ENCODE results near the gene ROGDI.

The ROGDI gene, protein sequence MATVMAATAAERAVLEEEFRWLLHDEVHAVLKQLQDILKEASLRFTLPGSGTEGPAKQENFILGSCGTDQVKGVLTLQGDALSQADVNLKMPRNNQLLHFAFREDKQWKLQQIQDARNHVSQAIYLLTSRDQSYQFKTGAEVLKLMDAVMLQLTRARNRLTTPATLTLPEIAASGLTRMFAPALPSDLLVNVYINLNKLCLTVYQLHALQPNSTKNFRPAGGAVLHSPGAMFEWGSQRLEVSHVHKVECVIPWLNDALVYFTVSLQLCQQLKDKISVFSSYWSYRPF

DNA sequence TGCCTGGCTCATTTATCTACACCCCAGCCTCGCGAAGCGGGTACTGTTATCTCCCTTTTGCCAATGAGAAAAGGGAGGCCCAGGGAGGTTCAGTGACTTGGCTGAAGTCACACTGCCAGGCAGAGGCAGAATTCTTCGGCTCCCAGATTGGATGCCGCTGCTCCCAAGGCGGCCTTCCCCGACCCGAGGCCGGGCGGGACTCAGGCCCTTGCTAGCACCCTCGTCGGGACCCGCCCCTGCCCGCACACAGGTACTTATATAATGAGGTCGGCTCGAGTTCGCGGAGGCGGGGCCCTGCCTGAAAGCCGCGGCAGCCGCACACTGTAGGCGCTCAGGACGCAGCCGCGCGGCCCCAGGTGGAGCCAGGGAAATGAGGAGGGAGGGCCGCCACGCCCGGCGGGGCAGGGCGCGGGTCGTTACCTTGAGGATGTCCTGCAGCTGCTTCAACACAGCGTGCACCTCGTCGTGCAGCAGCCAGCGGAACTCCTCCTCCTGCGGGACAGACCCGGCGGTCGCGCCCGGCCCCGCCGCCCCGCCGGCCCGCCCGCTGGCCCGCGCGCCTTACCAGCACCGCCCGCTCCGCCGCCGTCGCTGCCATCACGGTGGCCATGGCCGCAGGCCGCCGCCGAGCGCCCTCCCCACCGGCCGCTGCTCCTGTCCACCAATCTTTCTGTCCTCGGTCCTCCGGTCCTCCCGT is at the start of gene ROGDI:
Gene ROGDI (minus strand): TSS at position 672 of the 697 bp plus-strand sequence. CDS start 62 bp downstream, at position 610.
- peak; percentile 88 to 90 for DNase-seq

DNA sequence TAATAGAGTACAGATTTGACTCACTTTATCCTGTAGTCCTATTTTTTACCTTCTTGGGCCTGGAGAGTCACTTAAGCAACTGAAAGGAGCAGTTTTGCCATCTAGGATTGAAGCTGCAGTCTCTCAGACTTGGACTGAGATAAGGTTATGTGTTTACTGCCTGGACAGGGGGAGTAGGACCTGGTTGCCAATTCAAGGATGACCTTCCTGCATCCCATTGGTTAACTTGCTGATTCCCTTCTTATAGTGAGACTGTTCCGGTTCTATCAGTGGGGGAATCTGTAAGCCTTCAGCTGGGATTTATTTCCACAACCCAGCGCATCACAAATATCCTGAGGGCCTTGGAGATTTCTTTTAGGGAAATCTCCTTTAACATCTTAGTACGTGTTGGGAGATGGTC is 47.8 kb upstream of the ROGDI start:
- no peak for DNase-seq

DNA sequence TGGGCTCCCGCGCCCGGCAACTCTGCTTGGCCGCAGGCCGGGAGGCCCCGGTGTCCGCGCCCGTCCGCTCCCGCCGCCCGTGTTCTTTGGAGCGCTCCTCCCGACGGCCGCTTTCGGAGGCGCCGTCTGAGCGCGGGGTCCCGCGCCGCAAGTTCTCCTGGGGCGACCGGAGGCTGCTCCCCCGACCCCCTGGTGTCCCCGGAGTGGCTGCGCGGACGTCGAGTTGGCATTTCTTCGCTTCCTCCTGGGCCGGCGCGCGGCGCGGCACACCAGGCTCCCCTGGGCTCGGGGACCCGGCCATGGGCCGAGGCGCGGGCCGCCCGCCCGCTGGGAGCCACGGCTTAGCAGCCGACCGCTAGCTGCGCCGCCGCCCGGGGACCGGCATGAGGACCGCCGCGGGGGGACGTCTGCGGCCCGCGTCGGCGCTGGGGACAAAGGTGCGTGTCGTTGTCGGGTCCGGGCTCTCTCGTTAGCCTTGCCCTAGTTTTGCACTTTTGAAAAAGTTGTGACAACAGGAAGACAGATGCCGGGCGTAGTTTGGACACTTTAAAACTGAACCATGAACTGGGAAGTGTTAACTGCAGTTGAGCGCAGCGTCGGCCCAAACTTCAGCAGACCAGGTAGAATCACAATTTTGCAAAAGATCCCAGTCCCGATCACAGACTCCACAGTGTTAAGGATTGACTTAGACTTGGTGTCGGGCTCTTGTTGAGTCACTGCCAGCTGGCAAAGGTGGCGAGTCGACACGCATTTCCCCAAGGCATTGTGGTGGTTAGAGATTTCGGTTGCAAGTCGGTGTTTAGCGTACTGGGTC is 45.5 kb upstream of the ROGDI start:
- peak; percentile 20 to 42 for DNase-seq

DNA sequence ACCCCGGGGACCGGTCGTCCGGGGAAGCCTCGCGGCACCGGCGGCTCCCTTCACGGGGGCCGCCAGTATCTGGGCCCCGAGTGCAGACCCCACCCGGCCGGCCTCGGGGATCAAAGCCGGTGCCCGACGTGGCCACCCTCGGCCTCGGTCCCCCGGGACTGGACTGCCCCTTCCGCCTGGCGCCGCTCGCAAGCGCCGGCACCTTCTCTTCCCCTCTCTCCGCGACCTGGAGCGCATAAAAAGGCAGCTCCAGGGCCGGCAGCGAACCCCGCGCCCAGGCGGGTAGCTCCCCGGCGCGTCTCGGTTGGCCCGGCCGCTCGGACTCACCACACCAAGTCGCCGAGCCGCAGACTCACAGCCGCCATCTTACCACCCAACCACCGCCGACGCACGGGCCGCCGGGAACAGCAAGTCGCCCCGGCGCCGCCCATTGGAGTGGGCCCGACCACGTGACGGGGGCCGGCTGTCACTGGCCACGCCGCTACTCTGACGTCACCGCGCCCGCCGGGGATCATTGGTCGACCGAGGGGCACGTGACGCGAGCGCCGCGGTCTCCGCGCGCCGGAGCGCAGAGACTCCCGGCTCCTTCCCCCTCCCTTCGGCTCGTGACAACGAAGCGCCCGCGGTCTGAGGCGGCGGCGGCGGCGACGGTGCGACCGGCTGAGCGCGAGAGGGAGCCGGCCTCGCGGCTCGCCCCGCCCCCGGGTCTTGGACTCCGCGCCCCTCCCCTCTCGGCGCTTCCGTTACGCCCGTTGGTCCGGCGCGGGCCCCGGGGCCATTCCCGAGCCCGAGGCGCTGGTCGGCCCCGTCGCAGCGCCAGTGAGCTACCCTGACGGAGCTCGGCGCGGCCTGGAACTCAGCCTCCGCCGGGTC is 44.7 kb upstream of the ROGDI start, which contains the start of the genes GLYR1 and UBN1:
Gene GLYR1 (minus strand): TSS at position 388 of the 873 bp plus-strand sequence. CDS start 23 bp downstream, at position 365.
Gene UBN1 (plus strand): TSS at position 581 of the 873 bp plus-strand sequence. CDS start 5,437 bp downstream, outside the sequence.
- DNase-seq = peak; percentile 98 to 99

DNA sequence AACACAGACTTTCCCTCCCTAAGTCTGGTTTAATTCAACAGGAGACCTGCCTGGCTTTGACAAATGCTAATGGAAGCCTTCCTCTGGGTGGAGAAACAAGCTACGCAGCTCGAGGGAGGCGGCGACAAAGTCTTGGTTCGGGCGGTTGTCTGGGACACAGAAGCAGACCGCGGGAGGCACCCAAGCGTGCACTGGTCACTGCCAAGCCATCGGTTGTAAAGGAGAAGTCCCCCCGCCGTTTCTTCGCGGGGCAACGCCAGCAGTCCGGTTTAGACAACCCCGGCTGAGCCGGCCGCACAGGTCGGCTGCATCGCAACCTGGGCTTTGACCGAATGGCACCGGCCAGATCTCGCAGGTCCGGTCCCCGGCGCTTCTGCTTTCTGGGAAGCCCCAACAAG is 44.1 kb upstream of the ROGDI start:
- DNase-seq = peak; percentile 12 to 22

DNA sequence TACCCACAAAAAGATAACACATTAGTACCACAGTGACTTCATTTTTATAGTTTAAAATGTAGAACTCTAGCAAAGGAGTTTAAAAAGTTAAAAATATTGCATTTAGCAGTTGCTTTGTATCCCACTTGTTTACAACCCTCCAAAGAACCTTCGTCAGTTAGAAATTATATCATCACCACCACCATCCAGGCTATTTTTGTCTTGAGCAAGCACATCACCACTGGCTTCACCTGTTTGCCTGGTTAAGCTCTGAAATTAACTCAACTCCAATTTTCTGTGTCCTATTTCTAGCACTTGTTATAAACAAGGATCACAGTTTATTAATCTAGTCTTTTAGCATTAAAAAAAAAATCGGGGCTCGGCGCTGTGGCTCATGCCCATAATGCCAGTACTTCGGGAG is 38.6 kb upstream of the ROGDI start:
- no peak for DNase-seq

DNA sequence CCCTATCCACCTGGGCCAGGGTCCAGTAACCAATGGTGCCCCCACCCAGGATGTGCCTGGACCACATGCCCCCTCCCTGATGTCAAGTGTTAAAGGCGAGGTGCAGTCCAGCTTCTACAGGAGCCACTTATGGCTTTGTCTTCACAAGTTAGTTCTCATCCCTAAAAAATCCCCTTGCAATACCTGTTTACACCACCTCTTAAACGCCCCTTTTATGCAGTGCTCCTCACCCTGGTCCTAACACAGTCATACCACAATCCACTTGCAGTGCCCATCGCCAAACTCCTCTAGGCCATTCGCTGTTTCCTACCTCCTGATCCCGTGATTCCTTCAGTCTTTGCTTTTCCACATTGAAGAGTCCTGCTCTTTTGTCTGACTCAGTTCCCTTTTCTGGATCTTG is 37.5 kb upstream of the ROGDI start:
- DNase-seq = no peak

DNA sequence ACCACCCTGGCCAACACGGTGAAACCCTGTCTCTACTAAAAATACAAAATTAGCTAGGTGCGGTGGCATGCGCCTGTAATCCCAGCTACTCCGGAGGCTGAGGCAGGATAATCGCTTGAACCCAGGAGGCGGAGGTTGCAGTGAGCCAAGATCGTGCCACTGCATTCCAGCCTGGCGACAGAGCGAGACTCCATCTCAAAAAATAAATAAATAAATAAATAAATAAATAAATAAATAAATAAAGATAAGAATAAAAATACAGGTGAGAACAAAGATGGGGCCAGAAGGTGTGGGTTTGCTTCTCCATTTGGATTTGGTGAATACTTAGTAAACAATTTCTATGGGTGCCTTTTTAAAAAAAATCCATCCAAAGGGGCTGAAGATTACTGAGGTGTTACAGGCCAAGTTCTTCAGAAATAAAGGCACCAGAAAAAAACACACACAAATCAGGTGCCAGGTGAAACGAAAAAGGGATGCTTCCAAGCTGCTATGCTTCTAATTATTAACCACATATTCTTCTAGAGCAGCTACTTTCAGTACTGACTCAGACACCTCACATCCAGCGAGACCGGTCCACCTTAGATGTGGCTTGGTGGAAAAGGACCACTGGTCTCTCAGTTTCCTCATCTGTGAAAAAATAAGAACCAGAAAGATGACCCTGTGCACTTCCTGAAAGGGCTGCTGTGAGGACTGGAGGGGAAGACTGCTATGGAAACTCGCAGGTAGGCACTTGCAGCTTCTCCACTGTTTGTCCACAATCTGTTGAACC is 35.5 kb upstream of the ROGDI start:
- DNase-seq = no peak

DNA sequence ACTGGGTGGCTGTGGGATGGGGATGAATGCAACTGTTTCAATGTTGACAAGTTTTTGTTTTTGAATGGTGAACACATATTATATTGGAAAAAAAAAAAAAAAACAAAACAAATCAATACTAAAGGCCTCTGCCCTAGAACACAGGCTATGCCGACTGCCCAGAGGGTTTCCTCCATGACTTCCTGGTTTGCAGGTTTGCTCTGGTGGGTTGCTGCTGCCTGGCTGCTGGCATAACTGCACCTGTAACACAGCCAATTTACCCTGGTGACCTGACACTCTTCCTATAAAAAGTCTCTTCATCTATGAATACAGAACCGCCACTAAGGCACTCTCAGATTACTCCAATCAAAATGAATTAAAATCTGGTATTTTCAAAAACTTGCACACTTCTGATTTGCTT is 34.3 kb upstream of the ROGDI start:
- no peak for DNase-seq

DNA sequence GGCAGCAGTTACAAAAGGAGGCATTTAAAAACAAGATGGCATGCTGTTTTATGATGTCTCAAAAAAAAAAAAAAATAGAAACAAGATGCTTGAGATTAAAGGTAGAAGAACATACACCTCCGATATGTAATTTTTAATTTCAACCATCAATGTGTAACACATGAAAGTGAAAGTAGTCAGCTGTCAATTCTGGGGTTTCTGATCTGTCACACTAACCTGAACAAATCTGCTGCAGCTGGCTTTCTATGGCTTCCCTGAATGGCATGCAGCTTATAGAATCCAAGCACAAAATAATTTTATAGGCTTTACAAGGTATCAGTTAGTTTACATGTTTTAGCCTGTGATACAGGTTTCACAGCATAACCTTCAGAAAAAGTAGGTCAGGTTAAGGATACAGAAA is 31.2 kb upstream of the ROGDI start:
- DNase-seq = no peak

DNA sequence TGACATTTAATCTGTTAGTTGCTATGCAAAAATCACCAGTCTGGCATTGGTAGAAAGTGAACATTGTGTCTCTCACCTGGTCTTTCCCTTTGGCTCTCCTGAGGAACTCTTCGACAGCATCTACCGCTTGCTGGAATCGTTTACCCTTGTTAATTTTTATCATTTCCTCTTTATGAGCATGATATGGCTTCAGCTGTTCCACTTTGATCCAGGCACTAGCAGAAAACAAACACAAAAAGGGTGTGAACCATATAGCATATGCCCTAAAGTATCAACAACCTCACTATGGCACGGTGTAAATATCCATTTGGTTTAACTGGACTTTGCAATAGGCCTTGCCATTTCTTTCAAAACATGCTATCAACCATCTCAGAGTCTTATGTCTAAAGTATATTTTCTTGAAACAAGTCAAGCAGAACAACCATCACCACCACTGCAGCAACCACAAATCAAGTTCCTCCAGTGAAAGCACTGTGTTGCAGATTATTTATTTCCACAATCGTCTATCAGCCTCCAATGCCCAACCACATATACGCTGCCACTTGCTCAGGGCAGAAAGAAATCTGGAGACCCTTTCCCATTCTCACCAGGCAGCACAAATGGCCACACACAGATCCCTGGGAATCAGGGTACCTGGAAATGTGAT is 30.4 kb upstream of the ROGDI start:
- DNase-seq = no peak

DNA sequence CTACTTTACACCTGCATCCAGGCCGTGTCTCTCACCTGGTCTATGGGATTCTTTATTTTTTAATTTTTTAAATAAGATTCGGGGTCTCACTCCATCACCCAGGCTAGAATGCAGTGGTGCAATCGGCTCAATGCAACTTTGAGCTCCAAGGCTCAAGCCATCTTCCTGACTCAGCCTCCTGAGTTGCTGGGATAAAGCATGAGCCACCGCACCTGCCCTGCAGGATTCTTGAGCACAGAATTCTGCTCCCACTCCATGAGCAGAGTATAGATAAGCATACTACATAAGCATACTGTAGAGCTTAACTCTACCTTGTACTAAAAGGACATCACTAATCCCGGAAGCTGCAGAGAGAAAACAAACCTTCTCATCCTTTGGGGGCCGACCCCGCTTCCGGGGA is 29.2 kb upstream of the ROGDI start:
- no peak for DNase-seq

DNA sequence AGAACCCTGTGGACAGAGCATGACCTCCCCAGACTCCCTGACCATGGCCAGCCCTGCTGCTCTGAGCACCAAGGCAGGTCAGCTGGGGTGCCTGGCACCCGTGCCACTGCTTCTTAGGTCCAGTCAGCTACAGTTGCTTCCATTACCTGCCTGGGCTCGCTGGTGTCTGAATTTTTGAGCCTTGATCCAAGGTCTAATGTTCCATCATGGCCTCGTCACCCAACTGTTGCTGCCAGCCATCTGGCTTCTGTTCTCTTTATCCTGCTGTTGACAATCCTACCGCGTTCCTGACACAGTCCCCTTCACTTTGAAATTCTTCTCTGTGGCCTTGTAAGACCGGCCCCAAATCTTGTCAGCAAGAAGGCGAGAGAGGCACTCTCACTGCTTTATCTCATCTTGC is 28.0 kb upstream of the ROGDI start:
- no peak for DNase-seq

DNA sequence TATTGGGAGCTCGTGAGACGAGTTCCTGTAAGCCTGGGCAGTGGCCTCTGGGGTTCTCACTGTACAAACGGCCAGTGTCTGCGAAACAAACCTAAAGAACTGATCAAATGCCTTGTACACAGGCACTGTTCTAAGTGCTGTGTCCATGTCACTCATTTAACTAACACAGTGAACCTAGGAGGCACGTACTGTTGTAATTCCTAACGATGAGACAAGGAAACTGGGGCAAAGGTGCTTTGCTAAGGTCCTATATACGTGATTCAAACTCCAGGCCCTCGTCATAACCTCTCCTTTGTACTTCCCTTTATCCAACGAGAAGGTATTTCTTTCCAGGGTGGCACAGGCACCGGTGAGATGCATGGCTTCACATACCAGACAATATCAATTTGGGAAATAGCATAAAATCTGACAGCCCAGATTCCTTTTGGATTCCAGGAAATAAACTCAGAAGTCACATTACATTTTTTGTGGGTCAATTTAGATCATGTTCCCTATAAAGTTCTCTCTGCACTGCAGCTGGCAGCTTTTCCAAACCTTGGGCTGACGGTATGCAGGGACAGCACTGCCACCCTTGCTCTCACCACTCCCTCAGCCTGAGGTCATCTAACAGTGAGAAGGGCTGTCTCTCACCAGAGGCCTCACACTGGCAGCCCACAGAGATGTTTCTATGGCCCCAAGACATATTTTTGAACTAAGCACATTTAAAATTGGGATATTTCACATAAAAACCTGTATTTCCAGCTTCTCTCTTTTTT is 26.3 kb upstream of the ROGDI start:
- DNase-seq = no peak

DNA sequence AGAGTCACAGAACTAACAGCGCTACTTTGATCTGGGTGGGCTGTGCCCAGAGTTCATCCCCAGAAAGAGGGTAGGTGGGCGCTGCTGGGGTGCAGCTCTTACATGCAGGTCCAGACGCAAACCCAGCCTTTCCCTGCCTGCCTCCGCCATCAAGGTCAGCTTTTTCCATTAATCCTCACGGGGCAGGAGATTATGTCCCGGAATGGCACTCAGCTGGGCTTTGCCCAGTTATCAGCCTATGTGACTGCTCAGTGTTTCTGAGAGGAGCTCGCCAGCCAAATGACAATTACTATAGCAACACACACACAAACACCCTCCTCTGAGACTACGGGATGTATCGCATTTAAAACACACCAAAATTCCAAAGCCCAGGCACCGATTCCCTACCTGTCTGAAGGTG is 24.5 kb upstream of the ROGDI start:
- DNase-seq = no peak

DNA sequence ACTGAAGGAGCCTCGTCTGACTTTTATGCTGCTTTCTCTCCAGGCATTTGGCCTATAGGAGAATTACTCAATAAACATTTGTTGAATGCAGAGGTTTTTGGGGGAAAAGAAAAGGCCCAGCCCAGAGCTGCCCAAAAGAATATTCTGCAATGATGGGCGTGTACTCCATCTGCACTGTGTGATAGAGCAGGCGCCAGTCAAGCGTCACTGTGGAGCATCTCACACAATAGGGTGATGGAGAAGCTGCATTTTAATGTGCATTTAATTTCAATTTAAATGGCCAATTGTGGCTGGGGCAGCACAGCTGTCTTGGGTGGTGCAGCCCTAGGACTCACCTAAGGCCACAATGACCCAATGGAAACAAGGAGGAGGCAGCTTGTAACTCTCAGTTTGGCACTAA is 24.1 kb upstream of the ROGDI start:
- DNase-seq = no peak

DNA sequence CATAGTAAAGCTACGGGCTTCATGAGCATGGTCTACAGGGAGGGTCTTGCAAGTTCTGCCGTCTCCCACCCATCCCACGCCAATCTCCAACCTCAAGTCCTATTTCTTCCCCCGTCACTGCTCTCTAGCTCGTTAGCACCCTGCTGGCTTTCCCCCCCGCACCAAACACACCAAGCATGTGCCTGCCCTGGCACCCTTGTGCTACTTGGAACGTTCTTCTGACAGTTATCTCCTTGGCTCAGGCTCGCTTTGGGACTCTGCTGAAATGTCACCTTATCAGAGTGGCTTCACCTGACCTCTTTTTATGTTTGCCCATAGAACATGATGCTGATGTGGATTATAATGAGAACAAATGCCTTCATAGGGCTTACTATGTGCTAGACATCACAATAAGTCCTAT is 22.8 kb upstream of the ROGDI start:
- no peak for DNase-seq

DNA sequence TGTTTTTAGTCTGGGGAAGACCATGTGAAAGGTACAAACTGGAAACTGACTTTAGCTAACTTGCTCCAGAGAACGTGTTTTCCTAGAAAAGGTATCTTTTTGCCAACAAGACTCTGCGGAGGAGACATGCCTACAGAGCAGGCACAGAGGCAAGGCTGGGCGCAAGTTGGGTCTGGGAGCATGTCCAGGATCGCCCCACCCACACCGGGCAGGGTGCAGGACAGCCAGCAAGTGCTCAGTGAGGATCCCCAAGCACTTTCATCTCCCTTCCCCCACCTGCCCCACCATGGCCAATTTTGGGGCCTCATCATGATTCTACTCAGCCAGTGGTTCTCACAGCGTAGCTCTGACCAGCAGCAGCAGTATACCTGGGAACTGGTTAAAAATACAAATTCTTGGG is 18.2 kb upstream of the ROGDI start:
- no peak for DNase-seq

DNA sequence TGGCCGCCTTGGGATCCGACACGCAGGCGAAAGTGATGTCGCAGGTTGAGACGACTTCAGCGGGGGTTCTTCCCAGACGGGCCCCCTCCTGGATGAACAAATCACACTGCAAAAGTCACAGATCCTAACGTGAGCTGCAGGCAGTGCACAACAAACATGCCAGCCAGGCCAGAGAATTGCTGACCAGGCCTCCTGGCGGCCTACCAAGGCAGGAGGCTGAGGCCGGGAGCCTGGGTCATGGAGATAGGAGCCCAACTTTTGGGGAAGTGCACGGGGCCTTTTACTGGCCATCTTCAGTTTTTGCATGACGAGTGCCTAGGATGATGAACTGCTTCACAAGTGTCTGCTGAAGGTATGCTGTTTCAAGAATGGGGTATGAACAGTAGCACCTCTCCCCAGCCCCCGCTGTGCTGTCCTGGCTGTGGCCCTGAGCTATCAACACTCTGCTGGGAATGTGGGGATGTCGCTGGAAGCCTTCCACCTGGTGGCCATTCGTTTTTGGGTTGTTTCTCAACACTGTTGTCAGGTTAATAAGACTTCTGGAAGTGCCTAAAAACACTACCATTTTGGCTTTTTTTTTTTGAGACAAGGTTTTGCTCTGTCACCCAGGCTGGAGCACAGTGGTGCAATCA is 12.2 kb upstream of the ROGDI start:
- DNase-seq = no peak

DNA sequence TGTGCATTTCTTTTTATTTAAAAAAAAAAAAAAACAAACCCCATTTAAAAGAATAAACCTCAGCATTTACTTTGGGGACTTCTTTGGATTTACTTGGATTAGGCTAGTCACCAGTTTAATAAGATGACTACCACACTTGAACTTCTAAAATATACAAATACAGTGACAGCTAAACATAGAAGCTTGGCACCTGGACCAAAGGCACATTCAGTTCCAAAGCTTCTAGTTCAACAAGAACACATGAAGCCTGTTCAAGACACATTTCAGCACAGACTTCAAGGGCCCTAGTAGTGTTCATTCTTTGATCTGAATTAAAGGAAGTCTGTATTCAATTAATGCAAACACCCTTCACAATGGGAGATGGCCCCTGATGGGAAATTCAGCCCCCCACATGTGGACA is 11.6 kb upstream of the ROGDI start:
- no peak for DNase-seq

All from CD4-positive, alpha-beta T cell treated with Interferon alpha-2 for 1 hour (primary cell).